ENCODE measurements around the gene TNK2.

Gene TNK2

DNA sequence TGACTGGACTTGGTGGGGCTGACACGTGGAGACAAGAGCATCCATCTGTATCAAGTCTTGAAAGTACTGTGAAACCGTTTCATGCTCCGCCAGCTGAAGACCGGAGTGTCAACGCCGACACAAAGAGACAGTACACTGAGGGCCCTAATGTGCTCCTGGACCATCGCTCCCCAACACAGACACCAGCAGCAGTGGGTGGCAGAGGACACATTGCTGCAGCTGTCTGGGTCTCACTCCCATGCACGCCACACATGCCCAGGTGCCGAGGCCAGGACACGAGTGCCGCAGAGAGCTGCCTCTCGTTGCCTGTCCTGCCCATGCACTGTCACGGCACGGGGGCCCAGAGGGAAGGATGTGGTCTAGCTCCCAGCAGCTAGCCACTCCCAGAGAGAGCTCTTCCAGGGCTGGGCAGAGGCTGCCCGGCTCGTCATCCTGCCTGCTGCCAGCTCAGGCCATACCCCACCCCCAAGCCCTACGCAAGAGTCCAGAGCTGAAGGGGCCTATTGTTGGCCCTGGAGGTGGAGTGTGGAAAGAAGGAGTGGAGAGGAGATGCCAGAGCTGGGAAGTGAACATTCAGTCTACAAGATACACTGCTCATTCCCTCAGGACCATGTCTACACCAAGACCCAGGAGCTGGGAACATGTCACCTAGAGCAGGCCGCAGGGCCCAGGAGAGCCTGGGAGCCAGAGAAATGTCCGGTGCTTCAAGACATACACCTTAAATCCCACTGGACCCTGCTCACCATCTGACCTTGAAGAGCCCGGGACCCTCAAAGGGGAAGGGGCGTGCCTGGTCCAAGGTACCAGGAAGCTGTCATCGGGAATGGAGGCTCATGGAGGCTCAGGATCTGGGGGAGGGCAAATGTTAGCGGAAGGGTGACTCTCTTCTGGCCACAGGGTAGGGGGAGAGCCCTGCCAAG, 7.7 kb downstream of the TNK2 start:
- no peak for DNase-seq

DNA sequence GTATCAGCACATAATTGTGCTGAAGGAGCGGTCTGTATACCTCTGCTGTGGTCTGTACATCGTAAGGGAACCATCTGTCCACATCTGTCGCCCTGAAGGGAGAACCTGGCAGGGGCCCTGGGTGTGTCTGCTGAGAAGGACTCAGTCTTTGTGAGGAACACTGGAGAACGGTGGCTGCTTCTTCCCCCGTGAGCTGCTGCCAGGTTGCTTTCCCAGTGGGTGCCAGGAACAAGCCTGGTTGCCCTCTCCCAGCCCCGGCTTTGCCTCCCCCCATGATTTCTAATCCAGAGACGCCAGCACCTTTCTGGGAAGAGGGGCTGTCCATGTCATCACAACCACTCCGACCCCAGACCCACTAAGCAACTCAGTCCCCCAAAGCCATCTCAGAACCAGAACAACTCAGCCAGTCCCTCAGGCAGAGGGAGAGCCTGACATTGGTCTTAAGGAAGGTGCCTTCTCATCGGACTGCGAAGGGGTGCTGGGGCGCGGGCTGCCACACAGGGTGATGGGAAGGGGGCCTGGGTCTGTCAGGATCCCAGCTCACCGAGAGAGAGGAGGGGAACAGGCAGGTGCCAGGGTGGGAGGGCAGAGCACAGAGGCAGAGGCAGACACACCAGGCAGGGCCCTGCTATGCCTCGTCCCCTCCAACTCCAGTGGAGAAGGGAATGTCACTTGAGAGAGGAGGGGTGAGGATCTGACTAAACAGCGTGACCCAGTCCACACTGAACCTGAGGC, 8.5 kb downstream of the TNK2 start:
- no peak for DNase-seq

DNA sequence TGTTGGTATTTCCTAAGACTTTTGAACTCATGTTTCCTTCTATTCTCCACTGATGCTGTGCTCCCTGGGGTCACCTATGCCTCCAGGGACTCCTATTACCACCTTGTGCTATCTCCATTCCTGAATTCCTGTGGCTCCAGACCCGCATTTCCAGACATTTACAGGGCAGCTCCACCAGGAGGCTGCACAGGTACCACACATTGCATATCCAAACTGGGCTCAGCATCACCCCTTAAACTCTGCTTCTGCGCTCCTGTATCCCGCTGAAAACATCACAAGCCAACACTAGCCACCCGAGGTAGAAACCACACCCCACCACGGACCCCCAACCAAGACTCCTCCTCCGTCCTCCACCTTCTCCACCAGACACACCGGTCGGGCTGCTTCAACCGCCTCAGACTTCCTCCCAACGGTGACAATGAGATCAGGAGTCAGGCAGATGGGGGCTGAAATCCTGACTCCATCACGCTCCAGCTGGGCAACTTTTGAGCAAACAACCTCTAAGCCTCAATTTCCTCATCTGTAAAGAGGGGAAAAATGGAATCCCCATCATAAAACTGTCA, 10.4 kb downstream of the TNK2 start:
- DNase-seq: no peak

DNA sequence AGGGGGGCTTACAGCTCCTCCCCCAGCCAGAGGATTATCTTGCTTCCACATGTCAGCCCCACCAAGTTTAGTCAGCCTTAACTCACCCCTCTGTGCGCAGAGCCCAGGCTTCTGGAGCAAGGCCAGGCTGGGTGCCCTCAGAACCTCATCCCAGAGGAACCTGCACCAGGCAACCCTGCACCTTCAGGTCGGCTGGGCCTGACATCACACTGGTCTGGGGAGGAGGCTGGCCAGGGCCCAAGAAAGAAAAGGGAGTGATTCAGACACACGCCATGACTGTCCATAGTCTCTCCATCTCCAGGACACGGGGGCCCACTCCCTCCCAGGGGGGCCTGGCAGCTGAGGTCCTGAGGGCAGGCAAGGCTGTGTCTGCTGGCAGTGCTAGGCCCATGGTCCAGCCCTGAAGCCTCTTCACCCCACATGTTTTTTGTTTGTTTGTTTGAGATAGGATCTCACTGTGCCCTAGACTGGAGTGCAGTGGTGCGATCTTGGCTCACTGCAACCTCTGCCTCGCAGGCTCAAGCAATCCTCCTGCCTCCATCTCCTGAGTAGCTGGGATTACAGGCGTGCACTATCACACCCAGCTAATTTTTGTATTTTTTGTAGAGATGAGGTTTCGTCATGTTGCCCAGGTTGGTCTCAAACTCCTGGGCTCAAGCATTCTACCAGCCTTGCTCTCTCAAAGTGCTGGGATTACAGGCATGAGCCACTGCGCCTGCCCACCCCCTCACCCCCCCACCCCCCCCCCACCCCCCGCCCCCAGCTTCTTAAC, 11.1 kb downstream of the TNK2 start:
- no peak for DNase-seq

DNA sequence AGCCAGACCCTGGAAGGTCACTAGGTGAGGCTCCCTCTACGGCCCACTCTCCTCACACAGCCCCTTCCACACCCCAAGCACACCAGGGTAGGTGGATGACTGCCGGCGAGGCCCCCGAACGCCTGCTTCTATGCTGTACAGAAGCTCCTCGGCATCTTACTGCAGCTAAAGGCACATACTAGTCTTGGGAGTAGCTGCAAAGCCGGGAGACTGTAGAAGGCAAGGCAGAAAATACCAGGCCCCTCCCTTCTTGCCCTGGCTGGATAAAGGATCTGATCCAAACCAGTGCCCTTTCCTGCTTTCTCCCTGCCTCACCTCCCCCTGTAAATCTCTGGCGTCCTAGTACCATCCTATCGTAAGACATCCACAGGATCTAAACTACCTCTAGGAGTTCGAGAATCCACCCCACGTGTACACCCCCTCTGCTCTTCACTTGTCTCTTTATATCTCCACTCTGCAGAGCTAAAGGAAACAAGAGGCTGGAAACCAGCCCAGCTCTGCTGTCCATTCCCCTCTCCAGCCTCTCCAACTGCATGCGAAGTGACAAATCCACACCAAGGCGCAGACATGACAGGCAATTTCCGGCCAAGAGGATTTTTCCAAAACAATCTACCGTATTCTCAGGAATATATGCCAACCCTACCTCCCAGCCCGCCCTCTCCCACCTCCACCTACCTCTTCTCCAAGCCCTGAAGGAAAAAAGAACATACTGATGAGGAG, 11.8 kb downstream of the TNK2 start:
- peak; percentile 63 for DNase-seq

DNA sequence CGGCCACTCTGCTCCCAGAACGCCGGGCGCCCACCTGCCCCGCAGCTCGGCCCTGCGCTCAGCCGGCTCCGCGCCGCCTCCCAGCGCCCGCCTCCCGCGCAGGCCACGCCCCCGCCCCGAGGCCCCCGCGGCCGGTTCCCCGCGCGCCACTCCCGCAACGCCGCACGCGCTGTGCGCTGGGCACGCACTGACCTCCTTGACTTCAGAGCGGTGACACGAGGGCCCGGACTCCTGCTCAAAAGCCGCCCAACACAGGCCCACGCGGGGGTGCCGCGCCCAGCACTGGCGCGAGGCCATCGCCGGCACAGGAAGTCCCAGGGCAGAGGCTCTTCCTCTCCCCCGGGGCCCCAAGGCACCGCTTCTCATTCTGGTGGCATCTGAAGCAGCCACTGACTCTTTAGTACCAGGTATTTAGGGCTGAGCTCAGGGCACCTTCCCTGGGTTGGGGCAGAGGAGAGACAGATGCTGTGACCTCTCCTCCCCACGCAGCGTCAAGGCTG, 12.4 kb downstream of the TNK2 start:
- peak; percentile 60 for DNase-seq

DNA sequence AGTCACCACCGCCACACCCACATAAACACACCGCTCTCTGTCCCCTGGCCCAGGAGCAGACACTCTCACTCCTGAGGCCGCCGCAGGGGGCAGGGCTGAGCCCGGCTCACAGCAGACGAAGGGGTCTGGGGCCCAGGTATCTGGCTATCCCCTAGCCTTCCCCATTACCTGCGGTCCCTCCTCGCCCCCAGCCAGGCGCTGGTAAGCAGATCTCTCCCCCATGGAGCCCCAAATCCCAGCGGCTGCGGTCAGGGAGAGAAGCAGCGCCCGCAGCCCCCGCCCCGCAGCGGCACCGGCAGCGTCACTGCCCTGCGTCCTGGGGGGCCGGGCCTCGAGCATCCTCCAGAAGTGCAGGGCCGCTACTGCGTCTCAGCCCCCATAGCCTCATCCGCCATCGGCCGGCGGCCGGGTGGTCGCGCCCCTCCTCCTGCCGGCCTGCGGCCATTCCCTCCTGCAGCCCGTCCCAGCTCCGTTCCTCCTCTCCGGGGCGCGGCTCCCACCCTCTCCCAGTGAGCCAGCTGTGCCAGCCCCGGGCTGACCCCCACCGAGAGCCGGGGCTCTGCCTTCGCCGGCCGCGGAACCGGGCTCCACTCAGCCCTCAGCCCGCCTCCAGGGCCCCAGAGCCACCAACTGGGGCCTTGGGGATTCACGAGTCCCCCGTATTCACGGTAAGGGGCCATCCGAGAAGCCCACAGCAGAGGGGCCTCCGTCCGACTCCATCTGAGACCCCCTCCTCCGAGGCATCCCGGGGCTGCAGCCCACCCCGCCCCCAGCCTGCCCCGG, 13.1 kb downstream of the TNK2 start:
- peak; percentile 64 for DNase-seq

DNA sequence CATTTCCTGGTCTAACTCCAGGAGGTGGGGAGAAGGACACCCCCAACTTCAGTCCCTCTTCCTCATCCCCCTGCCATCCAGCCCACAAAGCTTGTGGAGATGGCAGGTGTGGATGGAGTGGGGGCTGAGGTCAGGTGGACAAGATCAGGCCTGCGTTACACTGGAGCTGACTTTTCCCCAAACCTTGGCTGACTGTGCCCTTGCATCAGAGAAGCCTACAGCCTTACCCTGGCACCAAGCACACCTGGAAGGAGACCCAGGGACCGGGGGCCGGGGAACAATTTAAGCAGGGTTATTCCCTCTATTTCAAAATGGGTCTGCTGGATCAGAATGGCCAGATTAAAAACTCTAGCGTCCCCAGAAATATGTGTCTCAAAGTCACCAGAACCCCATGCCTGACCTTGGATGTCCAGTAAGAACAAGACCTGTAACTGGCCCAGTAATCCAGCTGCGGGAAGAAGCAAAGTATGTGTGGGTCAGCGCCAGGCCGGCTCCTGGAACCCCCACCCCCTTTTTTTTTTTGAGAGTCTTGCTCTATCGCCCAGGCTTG, 14.4 kb downstream of the TNK2 start:
- no peak for DNase-seq

DNA sequence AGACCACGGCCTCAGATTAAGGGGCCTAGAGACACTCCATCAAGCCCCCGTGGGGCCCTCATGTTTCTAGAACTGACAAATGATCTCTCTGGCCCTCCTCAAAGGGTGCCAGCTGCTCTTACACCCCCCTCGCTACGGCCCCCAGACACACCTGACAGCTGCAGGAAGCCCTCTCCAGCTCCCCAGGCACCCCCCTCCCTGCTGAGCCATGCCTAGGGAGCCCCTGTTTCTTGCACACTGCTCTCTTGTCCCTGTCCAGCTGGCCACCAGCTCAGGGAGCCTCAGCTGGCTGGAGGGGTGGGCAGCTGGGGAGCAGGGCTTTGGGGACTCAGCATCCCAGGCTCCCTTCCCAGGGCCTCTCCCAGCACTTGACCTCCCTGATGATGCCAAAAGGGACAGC, 14.8 kb downstream of the TNK2 start:
- no peak for DNase-seq

DNA sequence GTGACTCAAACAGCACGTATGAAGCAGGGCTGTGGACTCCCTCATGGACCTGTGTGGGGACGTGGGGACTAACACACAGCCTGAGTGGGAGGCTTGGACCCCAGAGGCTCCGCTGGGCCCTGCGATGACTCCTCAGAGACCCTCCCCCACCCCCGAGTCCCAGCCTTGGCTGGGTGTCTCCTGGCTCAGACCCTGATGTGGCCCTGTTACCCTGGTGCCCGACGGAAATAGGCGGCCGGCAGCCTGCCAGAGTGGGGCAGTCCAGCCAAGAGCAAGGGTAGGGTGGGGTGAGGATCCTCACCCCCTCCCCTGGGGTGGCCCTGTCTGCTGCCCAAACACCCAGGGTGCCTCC, 15.3 kb downstream of the TNK2 start:
- no peak for DNase-seq

DNA sequence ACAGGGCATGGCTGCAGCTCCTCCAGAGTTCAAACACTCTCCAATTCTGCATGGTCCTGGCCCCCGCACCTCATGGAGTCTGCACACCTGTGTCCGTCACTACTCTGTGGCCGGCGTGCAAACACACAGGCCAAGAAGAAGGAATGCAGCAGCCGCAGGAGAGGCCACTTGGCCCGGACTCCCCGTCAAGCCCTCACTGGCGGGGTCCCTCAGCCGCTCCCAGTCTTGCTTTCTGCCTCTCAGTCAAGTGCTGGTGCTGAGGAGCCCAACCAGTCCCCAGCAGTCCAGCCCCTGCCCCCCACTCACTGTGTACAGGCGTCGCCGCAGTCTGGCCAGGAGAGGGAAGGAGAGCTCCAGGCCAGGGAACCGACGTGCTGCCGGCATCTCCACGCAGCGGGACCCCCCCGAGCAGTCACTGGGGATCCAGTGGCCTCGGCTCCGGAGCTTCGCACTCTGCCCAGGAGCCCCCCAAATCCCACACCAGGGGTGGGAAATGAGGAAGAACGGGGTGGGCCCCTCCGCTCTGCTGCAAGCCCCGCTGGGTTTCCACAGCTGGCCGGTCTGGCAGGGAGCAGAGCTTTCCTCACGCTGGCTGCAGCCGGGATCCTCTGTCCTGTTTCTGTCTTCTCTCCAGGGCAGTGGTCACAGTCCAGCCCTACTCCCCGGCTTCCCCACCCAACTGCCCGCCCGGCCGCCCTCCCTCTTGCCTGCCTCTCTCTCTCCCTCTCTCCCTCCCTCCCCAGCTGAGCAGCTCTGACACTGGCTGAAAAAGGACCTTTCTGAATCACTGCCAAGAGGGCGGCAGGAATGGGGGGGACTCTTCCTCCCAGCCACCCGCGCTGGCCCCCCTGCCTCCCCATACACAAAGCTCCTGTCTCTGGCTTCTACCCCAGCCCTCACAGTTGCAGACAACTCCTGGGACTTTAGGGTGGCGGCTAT, 16.0 kb downstream of the TNK2 start:
- peak; percentile 74 for DNase-seq

DNA sequence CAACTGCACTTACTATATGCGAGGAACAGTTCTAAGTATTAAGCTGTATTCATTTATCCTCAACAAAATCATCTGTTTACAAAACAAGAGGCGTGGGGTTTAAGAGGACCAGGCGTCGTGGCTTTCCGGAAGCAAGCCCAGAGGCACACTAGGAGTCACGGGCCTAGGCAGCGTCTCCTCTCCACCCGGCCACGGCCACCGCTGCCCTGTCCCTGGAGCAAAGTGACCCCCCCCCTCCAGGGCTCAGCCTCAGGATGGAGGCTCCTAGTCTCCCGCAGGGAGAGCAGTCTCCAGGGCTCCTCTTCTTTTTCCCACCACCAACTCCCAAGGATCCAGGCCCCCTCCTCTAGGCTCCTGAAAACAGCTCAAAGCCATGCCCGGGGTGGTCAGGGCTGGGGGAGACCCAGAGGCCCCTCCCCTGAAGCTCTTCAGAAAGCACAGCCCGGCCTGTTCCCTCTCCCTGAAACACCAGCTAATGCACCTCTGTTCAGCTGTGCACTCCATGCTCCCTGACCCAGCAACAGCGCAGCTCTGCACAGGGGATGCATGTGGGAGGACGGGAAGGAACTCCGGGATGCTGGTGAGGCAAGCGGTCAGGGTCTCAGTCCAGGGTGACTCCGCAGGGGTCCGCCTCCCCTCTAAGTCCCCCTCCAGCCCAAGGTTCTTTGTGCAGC, 16.8 kb downstream of the TNK2 start:
- DNase-seq: no peak

DNA sequence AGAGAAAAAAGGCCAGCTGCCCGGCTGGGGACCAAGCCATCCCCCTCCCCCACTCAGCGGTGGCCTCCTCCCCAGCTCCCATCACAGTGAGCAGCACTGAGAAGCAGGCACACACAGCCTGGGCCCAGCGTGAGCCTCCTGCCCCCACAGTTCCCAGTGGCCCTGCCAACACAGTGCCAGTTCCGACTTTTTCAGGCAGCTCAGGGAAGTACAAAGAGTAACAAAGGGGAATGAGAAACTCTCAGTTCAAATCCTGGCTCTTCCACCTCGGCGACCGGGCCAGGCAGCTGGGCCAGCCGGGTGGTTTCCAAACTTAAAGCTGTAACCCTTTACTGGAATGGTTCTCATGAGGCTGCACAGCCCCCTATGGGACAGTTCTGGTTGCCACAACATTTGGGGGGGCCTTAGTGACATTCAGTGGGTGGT, 18.5 kb downstream of the TNK2 start:
- no peak for DNase-seq

DNA sequence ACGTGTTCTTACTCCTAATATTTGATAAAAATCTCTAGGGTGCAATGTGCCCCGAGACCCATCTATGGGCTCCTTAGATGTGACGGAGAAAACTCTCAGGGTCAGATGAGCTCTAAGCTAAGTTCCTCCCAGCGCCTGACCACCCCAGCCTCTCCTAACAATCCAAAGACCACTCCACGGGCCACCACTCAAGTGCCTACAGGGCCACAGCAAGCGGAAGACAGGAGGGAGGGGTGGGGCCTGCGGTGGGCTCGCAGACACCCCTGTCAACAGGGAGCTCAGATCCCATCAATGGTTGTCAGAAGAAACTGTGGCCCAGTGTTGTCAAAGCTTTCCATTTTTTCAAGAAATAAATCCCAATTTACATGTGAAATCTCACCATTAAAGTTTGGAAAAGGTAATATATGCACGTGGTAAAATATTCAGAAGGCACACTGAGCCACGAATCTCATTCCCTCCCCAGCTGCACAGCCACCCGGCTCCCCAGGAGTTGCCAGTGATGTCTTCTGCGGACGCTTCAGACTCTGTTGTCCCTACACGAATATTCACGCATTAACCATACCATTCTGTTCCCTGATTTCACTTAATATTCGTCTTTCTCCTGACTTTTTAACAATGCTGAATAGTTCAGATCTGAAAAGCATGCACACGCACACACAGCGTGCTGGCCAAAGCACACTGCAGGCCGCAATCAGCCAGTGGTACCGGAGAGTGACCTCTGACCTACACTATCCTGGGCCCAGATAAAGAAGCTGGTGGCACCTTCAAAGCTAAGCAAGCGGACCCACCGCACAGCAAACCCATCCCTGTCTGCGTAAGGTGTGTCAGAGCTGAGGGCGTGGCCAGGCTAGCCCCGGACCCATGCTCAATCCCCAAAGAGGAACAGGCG, 19.1 kb downstream of the TNK2 start:
- no peak for DNase-seq

DNA sequence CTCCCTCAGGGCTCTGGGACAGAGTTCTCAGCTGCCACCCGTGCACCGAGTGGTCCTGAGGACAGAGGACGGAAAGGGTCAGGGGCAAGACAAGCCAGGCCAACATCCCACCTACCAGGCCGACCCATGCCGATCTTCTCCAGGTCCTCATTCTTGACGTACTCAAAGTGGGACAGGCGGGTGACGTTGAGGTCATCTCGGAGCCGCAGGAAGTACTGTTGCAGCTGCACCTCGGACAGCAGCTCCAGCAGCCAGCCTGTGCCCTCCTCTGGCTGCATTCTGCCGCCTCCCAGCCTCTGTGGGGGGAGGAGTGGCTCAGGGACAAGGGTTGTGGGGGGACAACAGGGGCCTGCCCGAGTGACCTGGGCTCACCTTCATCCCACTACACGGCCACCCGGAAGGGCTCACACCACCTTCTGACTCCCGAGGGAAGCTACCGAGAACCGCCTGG, 20.0 kb downstream of the TNK2 start:
- DNase-seq: no peak

DNA sequence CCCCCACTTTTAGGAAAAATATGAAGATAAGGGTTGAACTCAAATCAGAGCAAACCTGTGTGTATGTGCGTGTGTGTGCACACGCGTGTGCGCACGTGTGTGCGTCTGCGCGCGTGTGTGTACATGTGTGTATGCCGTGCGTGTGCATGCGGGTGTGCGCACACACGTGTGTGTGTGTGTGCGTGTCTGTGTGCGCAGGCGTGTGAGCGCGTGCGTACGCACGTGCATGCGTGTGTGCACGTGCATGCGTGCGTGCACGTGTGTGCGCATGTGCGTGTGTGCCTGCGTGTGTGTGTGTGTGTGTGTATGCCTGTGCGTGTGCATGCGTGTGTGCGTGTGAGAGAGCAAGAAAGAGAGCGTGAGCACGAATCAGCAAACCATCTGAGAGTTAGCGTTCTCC, 20.7 kb downstream of the TNK2 start:
- no peak for DNase-seq
